Liver (tissue), 9 donors: Measurements from ENCODE around the gene DNAJB13. TPM values are rescaled to one million over a fixed set of nuclear protein-coding genes. Genes with fewer than 3 reads are reported as not detected.

Experiments used
- DNase-seq: peaks from one replicate; pipeline ENCODE4 v3.0.0-alpha.2; 2017; ENCODE audit warnings: low spot score
- H3K27ac ChIP-seq, 2 donors: one replicate each; pipeline ENCODE4 v1.7.0; 2013; ENCODE audit warnings: inconsistent platforms in 2 of 2, low read length in 2 of 2, control low read depth in 1 of 2, low read depth in 1 of 2, mild to moderate bottlenecking in 1 of 2
- H3K27me3 ChIP-seq, 4 donors: one replicate each; pipeline versions ENCODE4 v1.6.1 to v1.7.0; 2013; ENCODE audit warnings: low read length in 3 of 4, inconsistent platforms in 1 of 4, mild to moderate bottlenecking in 1 of 4, moderate library complexity in 1 of 4; ENCODE audit not compliant: control insufficient read depth in 4 of 4, insufficient read depth in 4 of 4
- H3K36me3 ChIP-seq, 4 donors: one replicate each; pipeline versions ENCODE4 v1.6.1 to v1.7.0; 2013; ENCODE audit warnings: low read length in 3 of 4, mild to moderate bottlenecking in 3 of 4, low read depth in 1 of 4, moderate library complexity in 1 of 4; ENCODE audit not compliant: control insufficient read depth in 4 of 4, insufficient read depth in 3 of 4
- H3K4me1 ChIP-seq, 4 donors: one replicate each; pipeline versions ENCODE4 v1.6.1 to v1.7.0; 2013; ENCODE audit warnings: low read length in 3 of 4, mild to moderate bottlenecking in 3 of 4, moderate library complexity in 1 of 4; ENCODE audit not compliant: control insufficient read depth in 4 of 4, insufficient read depth in 4 of 4
- H3K4me3 ChIP-seq, 3 donors: one replicate each; pipeline versions ENCODE4 v1.6.1 to v1.7.0; 2013; ENCODE audit warnings: low read length in 3 of 3, control low read depth in 1 of 3, low read depth in 1 of 3, mild to moderate bottlenecking in 1 of 3
- H3K9ac ChIP-seq, 2 donors: one replicate each; pipeline ENCODE4 v1.7.0; 2013; ENCODE audit warnings: low read length in 2 of 2, mild to moderate bottlenecking in 2 of 2, moderate library complexity in 2 of 2, control low read depth in 1 of 2, low read depth in 1 of 2
- H3K9me3 ChIP-seq, 4 donors: one replicate each; pipeline versions ENCODE4 v1.6.1 to v1.7.0; 2013; ENCODE audit warnings: low read length in 3 of 4; ENCODE audit not compliant: control insufficient read depth in 4 of 4
- EGR1 ChIP-seq, 2 donors: IDR thresholded peaks; 2 replicates each; pipeline ENCODE4 v1.6.1; 2016 to 2018; ENCODE audit warnings: antibody characterized with exemption in 2 of 2, low read depth in 2 of 2
- FOXA1 ChIP-seq: IDR thresholded peaks from 2 replicates; pipeline ENCODE4 v1.6.1; 2016; ENCODE audit warnings: antibody characterized with exemption
- GABPA ChIP-seq, 2 donors: IDR thresholded peaks in 1 of 2; conservative IDR thresholded peaks in 1 of 2; 2 replicates each; pipeline ENCODE4 v1.6.1; 2016; ENCODE audit warnings: antibody characterized with exemption in 2 of 2, mild to moderate bottlenecking in 1 of 2, moderate library complexity in 1 of 2
- HNF4A ChIP-seq, 2 donors: conservative IDR thresholded peaks; 2 replicates each; pipeline ENCODE4 v1.6.1; 2016; ENCODE audit warnings: antibody characterized with exemption in 2 of 2, mild to moderate bottlenecking in 2 of 2
- HNF4G ChIP-seq: IDR thresholded peaks from 2 replicates; pipeline ENCODE4 v1.6.1; 2016; ENCODE audit warnings: antibody characterized with exemption
- JUND ChIP-seq, 2 donors: IDR thresholded peaks; 2 replicates each; pipeline ENCODE4 v1.6.1; 2016; ENCODE audit warnings: antibody characterized with exemption in 2 of 2
- NR2F2 ChIP-seq: IDR thresholded peaks from 2 replicates; pipeline ENCODE4 v1.6.1; 2016; ENCODE audit warnings: antibody characterized with exemption
- RAD21 ChIP-seq, 2 donors: IDR thresholded peaks; 2 replicates each; pipeline ENCODE4 v1.6.1; 2016; ENCODE audit warnings: antibody characterized with exemption in 2 of 2, mild to moderate bottlenecking in 2 of 2
- RXRA ChIP-seq, 2 donors: IDR thresholded peaks; 2 replicates each; pipeline ENCODE4 v1.6.1; 2017 to 2018; ENCODE audit warnings: antibody characterized with exemption in 2 of 2, mild to moderate bottlenecking in 1 of 2
- SP1 ChIP-seq: IDR thresholded peaks from 2 replicates; pipeline ENCODE4 v1.6.1; 2018; ENCODE audit warnings: antibody characterized with exemption, mild to moderate bottlenecking
- TAF1 ChIP-seq: conservative IDR thresholded peaks from 2 replicates; pipeline ENCODE4 v1.6.1; 2016; ENCODE audit warnings: antibody characterized with exemption, mild to moderate bottlenecking
- YY1 ChIP-seq: IDR thresholded peaks from 2 replicates; pipeline ENCODE4 v1.6.1; 2016; ENCODE audit warnings: antibody characterized with exemption, mild to moderate bottlenecking
- WGBS: extraction: QIAGEN DNeasy Blood & Tissue Kit; methylation state at CpG from one replicate; pipeline ENCODE4 v1.1.7; 2013; 5-methylcytosine and 5-hydroxymethylcytosine counted together
- polyA plus RNA-seq, 2 donors: library from polyadenylated mRNA; stranded (reverse) in 1 of 2; unstranded in 1 of 2; fragments of 200-250 nt in 1 of 2; fragments of >200 nt in 1 of 2; fragmentation: Nextera tagmentation in 1 of 2; extraction: Ambion mirVana in 1 of 2; gene quantifications; one replicate each; pipeline versions ENCODE4 v1.2.1 to v1.2.3, GENCODE V29; 2013 to 2015
- total RNA-seq, 2 donors: library from RNA; depleted of rRNA; stranded (reverse); fragments of >200 nt; gene quantifications; one replicate each; pipeline ENCODE4 v1.2.3, GENCODE V29; 2014
- TF ChIP-seq, protein P1 (sequence below): IDR thresholded peaks from 2 replicates; pipeline ENCODE4 v1.6.1; 2016; ENCODE audit warnings: antibody characterized with exemption, mild to moderate bottlenecking
- TF ChIP-seq, protein P2 (sequence below): IDR thresholded peaks from 2 replicates; pipeline ENCODE4 v1.6.1; 2016; ENCODE audit warnings: antibody characterized with exemption
- TF ChIP-seq, protein P3 (sequence below): IDR thresholded peaks from 2 replicates; pipeline ENCODE4 v1.6.1; 2016; ENCODE audit warnings: antibody characterized with exemption
- TF ChIP-seq, protein P4 (sequence below): fragments of 150-350 bp; IDR thresholded peaks from 2 replicates; pipeline ENCODE4 v1.5.1; 2017; ENCODE audit warnings: improper control_type of control experiment, low read depth, low read length; ENCODE audit not compliant: missing input control
- TF ChIP-seq, protein P5 (sequence below): IDR thresholded peaks from 2 replicates; pipeline ENCODE4 v1.6.1; 2016; ENCODE audit warnings: antibody characterized with exemption
- donor health status: healthy.
- donor health status: healthy.
- donor health status: healthy.
- donor health status: healthy.
- donor health status: healthy.

The DNAJB13 gene
- total and polyA plus RNA-seq, 4 donors, result 0.08 TPM; not detected in 3

DNA sequence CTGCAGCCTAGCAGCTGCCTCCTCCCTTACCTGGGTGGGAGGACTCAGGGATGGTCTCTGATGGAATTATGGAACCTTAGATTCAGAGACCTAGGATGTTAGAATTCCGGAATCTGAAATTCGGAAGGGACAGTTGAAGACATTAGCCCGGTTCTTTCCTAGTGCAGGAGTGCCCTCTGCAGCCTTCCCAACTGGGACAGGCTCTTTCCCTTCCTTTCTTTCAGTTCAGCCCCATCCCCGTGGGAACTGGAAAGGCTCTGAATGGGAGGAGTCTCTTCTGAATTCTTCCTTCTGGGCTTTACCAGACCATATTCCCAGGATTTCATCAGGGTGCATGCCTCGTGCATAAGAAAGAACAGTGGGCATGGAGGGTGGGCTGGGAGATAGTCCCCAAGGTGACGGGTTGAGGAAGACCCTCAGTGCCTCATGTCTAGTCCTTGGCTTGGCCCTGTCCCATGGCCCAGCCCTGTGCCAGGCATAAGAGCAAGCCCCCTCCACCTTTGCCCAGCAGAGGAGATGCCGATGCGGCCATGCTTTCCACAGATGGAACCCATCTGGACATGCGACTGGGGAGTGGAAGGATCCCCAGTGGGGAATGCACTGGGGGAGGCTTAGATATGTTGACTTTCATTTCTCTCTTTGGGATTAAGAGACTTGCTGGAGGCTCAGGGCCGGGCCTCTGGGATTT lies 14.4 kb downstream of the DNAJB13 start (continued):
- TF ChIP-seq EGR1 (IDR thresholded peaks at IDR 0.05; ENCODE audit: low read depth in 2 of 2), result no peak
- TF ChIP-seq JUND (IDR thresholded peaks at IDR 0.05), result no peak
- TF ChIP-seq SP1, result no peak

DNA sequence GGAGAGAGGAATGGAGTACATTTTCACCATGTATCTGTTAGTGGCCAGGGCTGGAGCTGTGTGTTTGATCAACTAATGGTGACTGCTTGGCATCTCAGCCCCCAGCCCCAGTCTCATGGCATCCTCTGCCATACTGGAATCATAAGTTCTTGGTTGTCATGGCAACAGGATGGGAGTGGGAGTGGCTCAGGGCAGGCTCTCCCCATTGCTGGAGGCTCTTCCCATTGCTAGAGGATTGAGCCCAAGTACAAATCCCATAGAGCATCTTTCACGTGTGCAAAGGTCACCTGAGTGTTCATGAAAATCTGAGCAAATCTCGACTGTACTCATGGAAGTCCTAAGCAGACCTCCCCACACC lies 14.9 kb downstream of the DNAJB13 start:
- H3K36me3 ChIP-seq, result no peaks in the 10 kb centered on the region
- peaks cover 0 to 6% (median 1%) of the 10 kb centered on the region in 4 donors for H3K4me1 ChIP-seq
- no peak for DNase-seq
- H3K4me3 ChIP-seq, result no peak overlapping the region
- H3K9ac ChIP-seq, result no peak overlapping the region
- TF ChIP-seq TAF1, result no peak
- TF ChIP-seq FOXA1, result no peak
- no peak for TF ChIP-seq HNF4A (conservative IDR thresholded peaks at IDR 0.05)
- TF ChIP-seq, protein P1, sequence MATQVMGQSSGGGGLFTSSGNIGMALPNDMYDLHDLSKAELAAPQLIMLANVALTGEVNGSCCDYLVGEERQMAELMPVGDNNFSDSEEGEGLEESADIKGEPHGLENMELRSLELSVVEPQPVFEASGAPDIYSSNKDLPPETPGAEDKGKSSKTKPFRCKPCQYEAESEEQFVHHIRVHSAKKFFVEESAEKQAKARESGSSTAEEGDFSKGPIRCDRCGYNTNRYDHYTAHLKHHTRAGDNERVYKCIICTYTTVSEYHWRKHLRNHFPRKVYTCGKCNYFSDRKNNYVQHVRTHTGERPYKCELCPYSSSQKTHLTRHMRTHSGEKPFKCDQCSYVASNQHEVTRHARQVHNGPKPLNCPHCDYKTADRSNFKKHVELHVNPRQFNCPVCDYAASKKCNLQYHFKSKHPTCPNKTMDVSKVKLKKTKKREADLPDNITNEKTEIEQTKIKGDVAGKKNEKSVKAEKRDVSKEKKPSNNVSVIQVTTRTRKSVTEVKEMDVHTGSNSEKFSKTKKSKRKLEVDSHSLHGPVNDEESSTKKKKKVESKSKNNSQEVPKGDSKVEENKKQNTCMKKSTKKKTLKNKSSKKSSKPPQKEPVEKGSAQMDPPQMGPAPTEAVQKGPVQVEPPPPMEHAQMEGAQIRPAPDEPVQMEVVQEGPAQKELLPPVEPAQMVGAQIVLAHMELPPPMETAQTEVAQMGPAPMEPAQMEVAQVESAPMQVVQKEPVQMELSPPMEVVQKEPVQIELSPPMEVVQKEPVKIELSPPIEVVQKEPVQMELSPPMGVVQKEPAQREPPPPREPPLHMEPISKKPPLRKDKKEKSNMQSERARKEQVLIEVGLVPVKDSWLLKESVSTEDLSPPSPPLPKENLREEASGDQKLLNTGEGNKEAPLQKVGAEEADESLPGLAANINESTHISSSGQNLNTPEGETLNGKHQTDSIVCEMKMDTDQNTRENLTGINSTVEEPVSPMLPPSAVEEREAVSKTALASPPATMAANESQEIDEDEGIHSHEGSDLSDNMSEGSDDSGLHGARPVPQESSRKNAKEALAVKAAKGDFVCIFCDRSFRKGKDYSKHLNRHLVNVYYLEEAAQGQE, result no peak
- no peak for TF ChIP-seq SP1
- TF ChIP-seq, protein P2, sequence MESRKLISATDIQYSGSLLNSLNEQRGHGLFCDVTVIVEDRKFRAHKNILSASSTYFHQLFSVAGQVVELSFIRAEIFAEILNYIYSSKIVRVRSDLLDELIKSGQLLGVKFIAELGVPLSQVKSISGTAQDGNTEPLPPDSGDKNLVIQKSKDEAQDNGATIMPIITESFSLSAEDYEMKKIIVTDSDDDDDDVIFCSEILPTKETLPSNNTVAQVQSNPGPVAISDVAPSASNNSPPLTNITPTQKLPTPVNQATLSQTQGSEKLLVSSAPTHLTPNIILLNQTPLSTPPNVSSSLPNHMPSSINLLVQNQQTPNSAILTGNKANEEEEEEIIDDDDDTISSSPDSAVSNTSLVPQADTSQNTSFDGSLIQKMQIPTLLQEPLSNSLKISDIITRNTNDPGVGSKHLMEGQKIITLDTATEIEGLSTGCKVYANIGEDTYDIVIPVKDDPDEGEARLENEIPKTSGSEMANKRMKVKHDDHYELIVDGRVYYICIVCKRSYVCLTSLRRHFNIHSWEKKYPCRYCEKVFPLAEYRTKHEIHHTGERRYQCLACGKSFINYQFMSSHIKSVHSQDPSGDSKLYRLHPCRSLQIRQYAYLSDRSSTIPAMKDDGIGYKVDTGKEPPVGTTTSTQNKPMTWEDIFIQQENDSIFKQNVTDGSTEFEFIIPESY, result no peak
- TF ChIP-seq RAD21 (IDR thresholded peaks at IDR 0.05), result no peak
- TF ChIP-seq NR2F2, result no peak
- no peak for TF ChIP-seq EGR1 (IDR thresholded peaks at IDR 0.05; ENCODE audit: low read depth in 2 of 2)
- TF ChIP-seq, protein P3, sequence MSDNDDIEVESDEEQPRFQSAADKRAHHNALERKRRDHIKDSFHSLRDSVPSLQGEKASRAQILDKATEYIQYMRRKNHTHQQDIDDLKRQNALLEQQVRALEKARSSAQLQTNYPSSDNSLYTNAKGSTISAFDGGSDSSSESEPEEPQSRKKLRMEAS, result no peak
- no peak for TF ChIP-seq RXRA (IDR thresholded peaks at IDR 0.05)
- TF ChIP-seq YY1, result no peak
- no peak for TF ChIP-seq GABPA (IDR thresholded peaks at IDR 0.05 in 1 of 2, conservative IDR thresholded peaks at IDR 0.05 in 1 of 2)
- TF ChIP-seq HNF4G, result no peak
- TF ChIP-seq, protein P4, sequence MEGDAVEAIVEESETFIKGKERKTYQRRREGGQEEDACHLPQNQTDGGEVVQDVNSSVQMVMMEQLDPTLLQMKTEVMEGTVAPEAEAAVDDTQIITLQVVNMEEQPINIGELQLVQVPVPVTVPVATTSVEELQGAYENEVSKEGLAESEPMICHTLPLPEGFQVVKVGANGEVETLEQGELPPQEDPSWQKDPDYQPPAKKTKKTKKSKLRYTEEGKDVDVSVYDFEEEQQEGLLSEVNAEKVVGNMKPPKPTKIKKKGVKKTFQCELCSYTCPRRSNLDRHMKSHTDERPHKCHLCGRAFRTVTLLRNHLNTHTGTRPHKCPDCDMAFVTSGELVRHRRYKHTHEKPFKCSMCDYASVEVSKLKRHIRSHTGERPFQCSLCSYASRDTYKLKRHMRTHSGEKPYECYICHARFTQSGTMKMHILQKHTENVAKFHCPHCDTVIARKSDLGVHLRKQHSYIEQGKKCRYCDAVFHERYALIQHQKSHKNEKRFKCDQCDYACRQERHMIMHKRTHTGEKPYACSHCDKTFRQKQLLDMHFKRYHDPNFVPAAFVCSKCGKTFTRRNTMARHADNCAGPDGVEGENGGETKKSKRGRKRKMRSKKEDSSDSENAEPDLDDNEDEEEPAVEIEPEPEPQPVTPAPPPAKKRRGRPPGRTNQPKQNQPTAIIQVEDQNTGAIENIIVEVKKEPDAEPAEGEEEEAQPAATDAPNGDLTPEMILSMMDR, result no peak
- TF ChIP-seq, protein P5, sequence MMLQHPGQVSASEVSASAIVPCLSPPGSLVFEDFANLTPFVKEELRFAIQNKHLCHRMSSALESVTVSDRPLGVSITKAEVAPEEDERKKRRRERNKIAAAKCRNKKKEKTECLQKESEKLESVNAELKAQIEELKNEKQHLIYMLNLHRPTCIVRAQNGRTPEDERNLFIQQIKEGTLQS, result no peak
- TF ChIP-seq JUND (IDR thresholded peaks at IDR 0.05), result no peak
- no peak overlapping the region for H3K27ac ChIP-seq
- WGBS, result 52% methylated on average over 2 of the region's 2 CpGs
- H3K9me3 ChIP-seq, result no peaks in the 10 kb centered on the region
- H3K27me3 ChIP-seq, result no peaks in the 10 kb centered on the region
